Effector memory CD4-positive, alpha-beta T cell (primary cell): ENCODE results near the gene FAM222B.
A peak's percentile ranks its signal among the peaks of the same experiment; 100 is the strongest.
"Not testable (repeated sequence)": the region's sequence is repeated elsewhere in the genome, so short reads cannot be mapped to it uniquely, and the experiment has no call there.

ENCODE experiments used
- DNase-seq, 3 donors: peaks; one replicate each; pipeline ENCODE4 v3.0.0-alpha.2; 2020
- H3K27ac ChIP-seq: 2 replicates; pipeline ENCODE4 v1.7.0; 2013; ENCODE audit warnings: mild to moderate bottlenecking, low read length, moderate library complexity; ENCODE audit not compliant: insufficient read depth, poor library complexity, severe bottlenecking
- H3K27me3 ChIP-seq: replicated peaks from 2 replicates; pipeline ENCODE4 v1.7.0; 2013; ENCODE audit warnings: mild to moderate bottlenecking, low read length; ENCODE audit not compliant: insufficient read depth, control insufficient read depth, poor library complexity, severe bottlenecking
- H3K36me3 ChIP-seq: 2 replicates; pipeline ENCODE4 v1.7.0; 2013; ENCODE audit warnings: mild to moderate bottlenecking, low read length, moderate library complexity; ENCODE audit not compliant: control insufficient read depth, insufficient read depth
- H3K4me1 ChIP-seq: 2 replicates; pipeline ENCODE4 v1.7.0; 2013; ENCODE audit warnings: low read length, mild to moderate bottlenecking; ENCODE audit not compliant: control insufficient read depth, insufficient read depth, poor library complexity, severe bottlenecking
- H3K4me3 ChIP-seq: 2 replicates; pipeline ENCODE4 v1.7.0; 2013; ENCODE audit warnings: low read length, low read depth, mild to moderate bottlenecking; ENCODE audit not compliant: insufficient read depth, poor library complexity, severe bottlenecking
- H3K9me3 ChIP-seq: 2 replicates; pipeline ENCODE4 v1.7.0; 2013; ENCODE audit warnings: mild to moderate bottlenecking, low read length, moderate library complexity; ENCODE audit not compliant: control insufficient read depth

Gene FAM222B

DNA sequence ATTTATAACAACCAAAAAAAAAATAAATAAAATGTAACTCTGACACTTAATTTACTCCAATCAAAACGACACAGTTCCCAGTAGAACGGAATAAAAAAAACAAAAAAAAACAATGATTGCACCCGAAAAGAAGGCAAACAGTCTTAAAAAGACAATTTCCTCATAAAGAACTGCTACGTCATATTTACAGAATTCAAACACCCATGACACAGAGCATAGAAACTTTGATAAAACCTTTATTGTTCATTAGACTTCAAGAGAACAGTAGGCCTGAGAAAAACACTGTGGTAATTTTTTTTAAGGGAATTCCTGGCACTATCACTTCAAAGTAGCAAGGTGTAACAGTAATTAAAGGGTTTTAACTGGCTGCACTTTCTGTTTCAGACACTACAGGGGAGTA is 26.1 kb downstream of the FAM222B start:
- Histone ChIP-seq H3K27ac (no peak overlapping the region), H3K4me3 (no peak overlapping the region), H3K27me3 (no peaks in the 10 kb centered on the region), H3K4me1 (no peaks in the 10 kb centered on the region), H3K9me3 (no peaks in the 10 kb centered on the region), H3K36me3 (no peaks in the 10 kb centered on the region)
- no peak for DNase-seq

DNA sequence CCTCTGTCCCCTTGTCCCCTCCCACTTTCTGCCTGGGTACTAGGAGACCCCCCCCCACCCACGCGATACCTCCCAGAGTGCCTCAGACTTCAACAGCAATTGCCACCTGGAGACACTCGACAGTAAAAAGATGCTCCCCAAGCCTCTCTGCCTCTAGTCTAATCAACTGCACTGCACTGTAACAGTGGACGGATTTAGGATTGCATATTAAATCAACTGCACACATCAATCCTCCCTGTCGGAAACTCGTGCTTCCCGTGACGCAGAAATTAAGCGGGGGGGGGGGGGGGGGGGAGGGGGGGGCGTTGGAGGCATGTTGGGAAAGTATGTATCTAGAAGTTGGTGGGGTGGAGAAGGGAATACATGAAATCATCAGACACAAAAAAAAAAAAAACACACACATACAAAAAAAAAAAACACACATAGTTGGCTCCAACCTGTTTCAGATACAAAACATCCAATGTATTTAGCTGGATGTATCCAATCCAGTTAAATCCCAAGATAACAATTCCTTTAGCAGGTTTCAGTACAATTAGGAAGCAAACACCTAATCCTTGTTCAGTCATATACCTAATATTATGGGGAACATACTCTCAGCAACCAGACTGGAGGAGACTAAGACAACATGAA is 29.7 kb downstream of the FAM222B start:
- Histone ChIP-seq H3K36me3 (no peaks in the 10 kb centered on the region), H3K27ac (peak overlapping the region; percentile 92), H3K9me3 (no peaks in the 10 kb centered on the region), H3K4me1 (no peaks in the 10 kb centered on the region), H3K4me3 (peak overlapping the region; percentile 92), H3K27me3 (no peaks in the 10 kb centered on the region)
- peak in 1 of 3 donors; percentile 24 for DNase-seq

DNA sequence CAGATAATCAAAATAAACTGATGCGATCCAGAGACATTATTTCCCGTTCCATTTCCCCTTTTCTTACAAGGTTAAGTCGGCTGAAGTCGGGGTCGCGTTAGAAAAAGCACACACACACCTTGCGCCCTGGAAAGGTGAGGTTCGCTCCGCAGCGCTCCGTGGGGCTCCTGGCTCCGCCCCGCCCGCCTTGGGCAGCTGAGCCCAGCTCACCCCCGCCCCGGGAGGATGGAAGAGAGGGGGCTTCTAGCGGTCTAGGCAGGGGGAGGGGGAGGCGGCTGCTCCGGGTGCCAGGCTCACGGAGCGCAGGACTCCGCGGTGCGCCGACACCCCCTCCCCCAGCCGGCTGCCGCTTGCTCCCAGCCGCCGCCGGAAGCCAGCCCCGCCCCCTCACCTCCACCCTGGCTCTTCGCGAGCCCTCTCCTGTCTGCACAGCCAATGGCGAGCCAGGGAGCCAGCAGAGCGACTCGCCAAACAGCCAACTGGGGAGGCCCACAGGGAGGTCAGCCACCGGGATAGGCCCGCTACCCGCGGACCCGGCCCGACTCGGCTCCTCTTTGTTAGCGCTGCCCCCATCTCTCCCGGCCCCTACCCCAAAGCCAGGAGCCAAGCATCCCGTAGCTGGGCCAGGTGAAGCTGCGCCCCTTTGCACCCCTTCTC is 30.4 kb downstream of the FAM222B start:
- Histone ChIP-seq H3K27me3 (no peaks in the 10 kb centered on the region), H3K9me3 (no peaks in the 10 kb centered on the region), H3K4me3 (peak overlapping the region; percentile 92), H3K27ac (peak overlapping the region; percentile 92), H3K4me1 (no peaks in the 10 kb centered on the region), H3K36me3 (no peaks in the 10 kb centered on the region)
- DNase-seq: peak; percentile 92 to 95 (median 92)

DNA sequence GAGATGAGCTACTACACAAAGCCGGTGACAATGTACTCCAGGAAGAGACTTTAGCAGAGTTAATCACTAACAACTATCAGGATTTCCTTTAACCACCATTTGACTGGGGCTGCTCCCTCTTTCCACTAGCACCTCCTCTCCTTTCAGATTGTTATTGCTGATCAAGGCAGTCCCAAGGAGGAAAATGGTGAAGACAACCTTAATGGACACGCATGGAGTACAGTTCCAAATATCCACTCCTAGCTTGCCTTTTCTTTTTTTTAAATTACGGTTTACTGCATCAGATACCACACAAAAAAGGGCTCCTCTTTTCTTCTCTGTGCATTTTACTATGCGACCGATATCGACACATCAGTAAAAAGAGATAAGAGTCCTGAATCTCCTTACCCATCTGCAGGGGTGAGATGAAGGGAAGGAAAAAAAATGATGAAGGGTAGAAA is 30.9 kb downstream of the FAM222B start:
- Histone ChIP-seq H3K36me3 (no peaks in the 10 kb centered on the region), H3K27me3 (no peaks in the 10 kb centered on the region), H3K27ac (peak overlapping the region; percentile 92), H3K9me3 (no peaks in the 10 kb centered on the region), H3K4me1 (no peaks in the 10 kb centered on the region), H3K4me3 (peak overlapping the region; percentile 92)
- DNase-seq: no peak

DNA sequence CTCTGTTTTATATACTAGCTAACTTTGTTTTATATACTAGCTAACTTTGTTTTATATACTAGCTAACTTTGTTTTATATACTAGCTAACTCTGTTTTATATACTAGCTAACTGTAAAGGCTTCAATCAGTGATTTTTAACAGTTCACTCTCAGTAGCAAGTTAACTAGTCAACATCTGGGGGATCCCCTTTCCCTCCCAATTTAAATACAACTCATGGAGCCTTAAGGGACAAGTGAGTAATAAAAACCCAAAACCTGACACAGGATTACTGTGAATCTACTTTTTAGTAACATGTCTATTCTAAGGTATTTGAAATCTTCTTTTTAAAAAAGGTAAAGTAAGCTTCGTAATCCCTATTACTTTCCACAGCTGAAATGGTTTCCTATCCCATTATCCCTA is 32.2 kb downstream of the FAM222B start:
- H3K4me3 ChIP-seq: no peak overlapping the region
- H3K9me3 ChIP-seq: no peaks in the 10 kb centered on the region
- no peaks in the 10 kb centered on the region for H3K27me3 ChIP-seq
- DNase-seq: no peak
- H3K27ac ChIP-seq: no peak overlapping the region
- H3K4me1 ChIP-seq: no peaks in the 10 kb centered on the region
- H3K36me3 ChIP-seq: no peaks in the 10 kb centered on the region

DNA sequence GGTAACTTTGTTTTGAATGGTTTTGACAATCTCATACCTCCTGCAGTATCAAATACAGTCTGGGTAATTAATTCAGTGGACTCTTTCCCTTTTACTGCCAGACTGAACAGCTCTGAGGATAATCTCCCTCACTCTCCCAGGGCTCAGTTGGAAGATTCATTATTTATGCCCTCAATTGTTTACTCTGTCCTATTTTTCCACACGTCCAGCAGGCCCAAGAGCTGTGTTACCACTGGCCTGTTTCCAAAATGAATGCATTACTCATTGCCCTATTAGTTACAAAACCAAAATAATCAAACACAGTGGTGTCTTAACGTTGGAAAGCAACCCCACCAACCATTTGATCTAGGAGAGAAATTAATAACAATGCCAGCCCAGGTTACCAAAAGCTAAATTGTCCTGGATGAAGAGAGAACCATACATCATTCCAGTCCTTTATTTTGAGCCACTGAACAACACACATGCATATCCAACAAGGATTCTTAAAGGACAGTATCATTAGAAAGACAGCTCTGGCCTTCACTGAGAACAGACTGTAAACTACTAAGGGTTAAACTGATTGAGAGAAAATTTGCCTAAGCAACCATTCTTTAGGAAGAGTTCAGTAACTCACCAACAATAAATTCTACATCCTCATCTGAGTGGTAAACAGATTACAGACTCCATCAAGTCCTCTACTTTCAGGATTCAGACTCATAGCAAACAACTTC is 34.5 kb downstream of the FAM222B start:
- no peaks in the 10 kb centered on the region for H3K27me3 ChIP-seq
- no peaks in the 10 kb centered on the region for H3K4me1 ChIP-seq
- H3K9me3 ChIP-seq: no peaks in the 10 kb centered on the region
- no peak overlapping the region for H3K27ac ChIP-seq
- peaks cover 9% of the 10 kb centered on the region for H3K36me3 ChIP-seq
- H3K4me3 ChIP-seq: no peak overlapping the region
- DNase-seq: no peak

DNA sequence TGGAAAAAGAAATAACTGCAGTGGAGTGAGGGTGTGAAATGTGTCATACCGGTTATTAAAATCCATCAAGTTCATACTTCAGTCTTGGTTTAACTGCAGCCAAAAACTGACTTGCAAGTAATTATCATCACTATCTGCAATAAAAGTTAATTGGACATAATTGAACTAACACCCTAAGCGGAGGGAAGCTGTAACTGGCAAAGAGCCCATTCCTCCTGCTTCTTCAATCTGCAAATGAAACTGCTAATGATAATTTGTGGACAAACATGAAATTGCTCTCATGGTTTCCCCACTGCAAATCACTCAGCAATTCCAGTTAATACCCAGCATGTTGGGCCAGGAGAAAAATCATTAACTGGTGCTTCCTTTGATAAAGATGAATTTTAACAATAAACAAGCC is 46.5 kb downstream of the FAM222B start:
- H3K36me3 ChIP-seq: no peaks in the 10 kb centered on the region
- no peaks in the 10 kb centered on the region for H3K27me3 ChIP-seq
- no peak overlapping the region for H3K27ac ChIP-seq
- H3K4me1 ChIP-seq: no peaks in the 10 kb centered on the region
- DNase-seq: no peak
- no peaks in the 10 kb centered on the region for H3K9me3 ChIP-seq
- H3K4me3 ChIP-seq: no peak overlapping the region

DNA sequence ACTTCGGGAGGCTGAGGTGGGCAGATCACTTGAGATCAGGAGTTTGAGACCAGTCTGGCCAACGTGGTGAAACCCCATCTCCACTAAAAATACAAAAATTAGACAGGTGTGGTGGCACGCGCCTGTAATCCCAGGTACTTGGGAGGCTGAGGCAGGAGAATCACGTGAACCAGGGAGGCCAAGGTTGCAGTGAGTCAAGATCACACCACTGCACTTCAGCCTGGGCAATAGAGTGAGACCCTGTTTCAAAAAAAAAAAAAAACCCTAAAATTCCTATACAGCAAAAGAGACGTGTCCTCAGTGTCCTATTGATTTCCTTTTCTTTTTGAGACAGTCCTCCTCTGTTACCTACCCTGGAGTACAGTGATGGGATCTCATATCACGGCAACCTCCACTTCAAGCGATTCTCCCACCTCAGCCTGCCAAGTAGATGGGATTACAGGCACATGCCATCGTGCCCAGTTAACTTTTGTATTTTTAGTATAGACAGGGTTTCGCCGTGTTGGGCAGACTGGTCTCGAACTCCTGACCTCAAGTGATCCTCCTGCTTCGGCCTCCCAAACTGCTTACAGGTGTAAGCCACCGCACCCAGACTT is 47.6 kb downstream of the FAM222B start:
- not testable (repeated sequence) for H3K27ac ChIP-seq, DNase-seq, H3K4me3 ChIP-seq, H3K36me3 ChIP-seq, H3K27me3 ChIP-seq, H3K9me3 ChIP-seq, H3K4me1 ChIP-seq

DNA sequence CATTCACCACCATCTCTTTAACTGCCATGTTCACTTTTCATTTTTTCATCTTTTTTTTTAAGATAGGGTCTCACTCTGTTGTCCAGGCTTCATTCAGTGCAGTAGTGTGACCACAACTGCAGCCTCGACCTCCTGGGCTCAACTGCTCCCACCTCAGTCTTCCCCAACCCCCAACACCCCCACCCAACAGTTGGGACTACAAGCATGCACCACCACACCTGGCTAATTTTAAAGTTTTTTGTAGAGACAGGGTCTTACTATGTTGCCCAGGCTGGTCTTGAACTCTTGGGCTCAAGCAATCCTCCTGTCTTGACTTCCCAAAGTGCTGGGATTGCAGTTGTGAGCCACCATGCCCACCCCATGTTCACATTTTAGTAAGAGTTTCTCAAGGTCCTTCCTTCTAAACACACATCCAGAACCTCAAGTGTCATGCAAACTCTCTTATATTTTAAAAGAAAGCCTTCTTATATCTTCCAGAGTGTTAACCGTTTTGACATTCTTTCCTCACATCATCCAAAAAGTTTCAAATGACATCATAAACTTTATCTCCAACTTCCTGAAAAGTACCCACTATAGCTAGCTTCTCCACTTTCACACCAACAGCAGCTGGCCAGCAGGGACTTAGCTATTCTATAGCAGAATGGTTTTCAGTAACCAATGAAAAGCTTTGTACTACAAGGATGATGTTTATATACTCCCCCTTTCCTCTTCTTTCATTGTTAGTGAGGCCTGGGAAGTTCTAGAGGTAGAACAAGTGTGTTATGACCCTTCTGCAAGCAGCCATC is 49.5 kb downstream of the FAM222B start:
- Histone ChIP-seq H3K27ac (no peak overlapping the region), H3K4me3 (no peak overlapping the region), H3K27me3 (no peaks in the 10 kb centered on the region), H3K4me1 (no peaks in the 10 kb centered on the region), H3K9me3 (no peaks in the 10 kb centered on the region), H3K36me3 (no peaks in the 10 kb centered on the region)
- no peak for DNase-seq
